H9 (cell line): ENCODE data around the gene SAV1. TPM values are rescaled to one million over a fixed set of nuclear protein-coding genes. Genes with fewer than 3 reads are reported as not detected.

Experiments used
- DNase-seq: peaks from one replicate; pipeline ENCODE4 v3.0.0-alpha.2; 2017
- H2AFZ ChIP-seq: one replicate; pipeline ENCODE4 v1.6.1; 2013; ENCODE audit warnings: mild to moderate bottlenecking, low read length, control low read depth, moderate library complexity
- H2AK5ac ChIP-seq: 2 replicates; pipeline ENCODE4 v1.6.1; 2013; ENCODE audit warnings: low read length, control low read depth, mixed read lengths; ENCODE audit not compliant: insufficient read length
- H2BK120ac ChIP-seq: one replicate; pipeline ENCODE4 v1.6.1; 2013; ENCODE audit warnings: low read depth, mild to moderate bottlenecking, low read length, control low read depth, inconsistent platforms; ENCODE audit not compliant: poor library complexity, severe bottlenecking
- H2BK12ac ChIP-seq: 2 replicates; pipeline ENCODE4 v1.6.1; 2013; ENCODE audit warnings: low read length, control low read depth, mixed read lengths, low read depth; ENCODE audit not compliant: insufficient read length
- H2BK15ac ChIP-seq: 2 replicates; pipeline ENCODE4 v1.6.1; 2013; ENCODE audit warnings: low read depth, low read length, control low read depth
- H2BK20ac ChIP-seq: one replicate; pipeline ENCODE4 v1.6.1; 2013; ENCODE audit warnings: low read depth, mild to moderate bottlenecking, low read length, control low read depth, inconsistent platforms; ENCODE audit not compliant: poor library complexity, severe bottlenecking
- H2BK5ac ChIP-seq: 2 replicates; pipeline ENCODE4 v1.6.1; 2013; ENCODE audit warnings: low read length, control low read depth, mixed read lengths; ENCODE audit not compliant: insufficient read length
- H3K14ac ChIP-seq: 2 replicates; pipeline ENCODE4 v1.6.1; 2013; ENCODE audit warnings: low read length, control low read depth; ENCODE audit not compliant: insufficient read depth
- H3K18ac ChIP-seq: 2 replicates; pipeline ENCODE4 v1.6.1; 2013; ENCODE audit warnings: low read depth, mild to moderate bottlenecking, mixed read lengths, low read length, control low read depth; ENCODE audit not compliant: insufficient read length
- H3K23ac ChIP-seq: 2 replicates; pipeline ENCODE4 v1.6.1; 2013; ENCODE audit warnings: low read length, control low read depth, mixed read lengths, low read depth; ENCODE audit not compliant: insufficient read length
- H3K23me2 ChIP-seq: 2 replicates; pipeline ENCODE4 v1.6.1; 2013; ENCODE audit warnings: low read depth, mild to moderate bottlenecking, mixed read lengths, low read length, control low read depth; ENCODE audit not compliant: insufficient read length, poor library complexity, severe bottlenecking
- H3K27ac ChIP-seq: 2 replicates; pipeline ENCODE4 v1.5.1; 2013; ENCODE audit warnings: low read length, control low read depth, mixed read lengths, low read depth; ENCODE audit not compliant: insufficient read length
- H3K27me3 ChIP-seq: 2 replicates; pipeline ENCODE4 v1.6.1; 2013; ENCODE audit warnings: low read length, control low read depth, inconsistent platforms; ENCODE audit not compliant: insufficient read depth
- H3K4ac ChIP-seq: 2 replicates; pipeline ENCODE4 v1.6.1; 2013; ENCODE audit warnings: low read depth, mild to moderate bottlenecking, control low read depth, inconsistent platforms, low read length, moderate library complexity
- H3K4me1 ChIP-seq: 2 replicates; pipeline ENCODE4 v1.6.1; 2013; ENCODE audit warnings: low read length, control low read depth, inconsistent platforms; ENCODE audit not compliant: insufficient read depth
- H3K4me2 ChIP-seq: 2 replicates; pipeline ENCODE4 v1.6.1; 2013; ENCODE audit warnings: low read length, control low read depth, mixed read lengths; ENCODE audit not compliant: insufficient read length, insufficient read depth
- H3K56ac ChIP-seq: 2 replicates; pipeline ENCODE4 v1.6.1; 2013; ENCODE audit warnings: low read depth, mild to moderate bottlenecking, mixed read lengths, low read length, control low read depth; ENCODE audit not compliant: insufficient read length
- H3K79me1 ChIP-seq: 2 replicates; pipeline ENCODE4 v1.6.1; 2013; ENCODE audit warnings: low read depth, mild to moderate bottlenecking, moderate library complexity, low read length, control low read depth, inconsistent platforms; ENCODE audit not compliant: insufficient read depth, poor library complexity, severe bottlenecking
- H3K79me2 ChIP-seq: 2 replicates; pipeline ENCODE4 v1.6.1; 2013; ENCODE audit warnings: low read length, control low read depth, inconsistent platforms; ENCODE audit not compliant: insufficient read depth
- H3K9ac ChIP-seq: 2 replicates; pipeline ENCODE4 v1.6.1; 2013; ENCODE audit warnings: low read length, control low read depth, mixed read lengths; ENCODE audit not compliant: insufficient read length; ENCODE audit errors: extremely low read depth
- H3K9me3 ChIP-seq: one replicate; pipeline ENCODE4 v1.6.1; 2013; ENCODE audit warnings: low read depth, low read length, inconsistent platforms; ENCODE audit not compliant: control insufficient read depth
- H3T11ph ChIP-seq: one replicate; pipeline ENCODE4 v1.6.1; 2013; ENCODE audit warnings: mild to moderate bottlenecking, low read length, control low read depth, inconsistent platforms
- H4K20me1 ChIP-seq: one replicate; pipeline ENCODE4 v1.6.1; 2013; ENCODE audit not compliant: control insufficient read depth, insufficient read length, insufficient read depth
- H4K5ac ChIP-seq: 2 replicates; pipeline ENCODE4 v1.6.1; 2013; ENCODE audit warnings: low read depth, mild to moderate bottlenecking, mixed read lengths, low read length, control low read depth; ENCODE audit not compliant: insufficient read length
- H4K8ac ChIP-seq: replicated peaks from 2 replicates; pipeline ENCODE4 v1.6.1; 2013; ENCODE audit warnings: low read length, control low read depth, mixed read lengths, low read depth; ENCODE audit not compliant: insufficient read length
- H4K91ac ChIP-seq: 2 replicates; pipeline ENCODE4 v1.6.1; 2013; ENCODE audit warnings: low read depth, mild to moderate bottlenecking, moderate library complexity, mixed read lengths, low read length, control low read depth; ENCODE audit not compliant: insufficient read length
- H3K27ac Mint-ChIP-seq, 3 experiments: 2 replicates in 2 of 3; 3 replicates in 1 of 3; pipeline ENCODE4 v1.8.0; 2020 to 2021; ENCODE audit warnings: mixed read lengths in 3 of 3, mild to moderate bottlenecking in 1 of 3, moderate library complexity in 1 of 3
- H3K27me3 Mint-ChIP-seq: 2 replicates; pipeline ENCODE4 v1.8.0; 2021; ENCODE audit warnings: low read depth, mild to moderate bottlenecking, moderate library complexity, mixed read lengths
- H3K36me3 Mint-ChIP-seq, 3 experiments: 2 replicates in 2 of 3; 3 replicates in 1 of 3; pipeline ENCODE4 v1.8.0; 2020 to 2021; ENCODE audit warnings: low read depth in 3 of 3, mixed read lengths in 3 of 3; ENCODE audit not compliant: insufficient read depth in 1 of 3
- H3K4me1 Mint-ChIP-seq, 2 experiments: 2 replicates each; pipeline ENCODE4 v1.8.0; 2020; ENCODE audit warnings: mixed read lengths in 2 of 2
- H3K4me3 Mint-ChIP-seq, 2 experiments: 2 replicates in 1 of 2; 3 replicates in 1 of 2; pipeline ENCODE4 v1.8.0; 2020 to 2021; ENCODE audit warnings: mild to moderate bottlenecking in 2 of 2, mixed read lengths in 2 of 2, moderate library complexity in 1 of 2
- H3K9me3 Mint-ChIP-seq, 2 experiments: 2 replicates in 1 of 2; 3 replicates in 1 of 2; pipeline ENCODE4 v1.8.0; 2020; ENCODE audit warnings: mild to moderate bottlenecking in 2 of 2, mixed read lengths in 2 of 2, moderate library complexity in 1 of 2
- CTCF ChIP-seq: fragments of 200-600 bp; sonication (generic); conservative IDR thresholded peaks from 3 replicates; pipeline ENCODE4 v1.8.0; 2021; ENCODE audit warnings: antibody characterized with exemption, mild to moderate bottlenecking
- WGBS: extraction: QIAGEN DNeasy Blood & Tissue Kit; methylation state at CpG from one replicate; pipeline ENCODE4 v1.1.7; 2013; ENCODE audit warnings: missing lambda C conversion rate, low lambda C conversion rate, mixed read lengths; ENCODE audit not compliant: insufficient read length; ENCODE audit errors: extremely low coverage; 5-methylcytosine and 5-hydroxymethylcytosine counted together
- total RNA-seq: library from RNA; stranded (reverse); gene quantifications from 2 replicates; pipeline ENCODE4 v1.2.1, GENCODE V29; 2021

Gene SAV1
- total RNA-seq, 1 experiment from 2014 or later: 57.3 TPM

DNA sequence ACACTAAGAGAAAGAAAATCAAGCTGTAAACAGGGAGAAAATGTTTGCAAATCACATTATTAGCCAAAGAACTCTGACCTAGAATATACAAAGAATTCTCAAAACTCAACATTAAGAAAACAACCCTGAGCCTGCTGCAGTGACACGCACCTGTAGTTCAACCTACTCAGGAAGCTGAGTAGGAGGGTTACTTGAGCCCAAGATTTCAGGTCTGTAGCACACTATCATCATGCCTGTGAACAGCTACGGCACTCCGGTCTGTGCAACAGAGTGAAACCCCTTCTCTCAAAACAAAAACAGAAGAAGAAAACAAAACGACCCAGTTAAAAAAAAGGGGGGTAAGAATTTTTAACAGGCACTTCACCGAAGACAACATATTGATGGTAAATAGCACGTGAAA is 20.8 kb downstream of the SAV1 start:
- peaks cover 15% of the 10 kb centered on the region; the same call in 1 of the 2 replicates for H3K79me2 ChIP-seq

More for the DNA sequence above, 20.8 kb downstream of the SAV1 start:
- no CpG with 5 or more reads among the region's 6 CpGs for WGBS
- H3K9me3 Mint-ChIP-seq: no peaks in the 10 kb centered on the region
- no peaks in the 10 kb centered on the region for H3K23me2 ChIP-seq
- H2BK120ac ChIP-seq: no peak overlapping the region
- H2BK15ac ChIP-seq: no peak overlapping the region
- no peak overlapping the region for H2BK12ac ChIP-seq
- peaks cover 5 to 29% (median 20%) of the 10 kb centered on the region in 3 experiments; a peak in 5 of 7 replicates for H3K36me3 Mint-ChIP-seq
- no peaks in the 10 kb centered on the region for H4K20me1 ChIP-seq
- H3K27me3 ChIP-seq: no peaks in the 10 kb centered on the region
- no peaks in the 10 kb centered on the region for H3K27me3 Mint-ChIP-seq
- H2AFZ ChIP-seq: no peak overlapping the region
- H2BK5ac ChIP-seq: no peak overlapping the region
- H3K18ac ChIP-seq: no peak overlapping the region
- TF ChIP-seq CTCF: no peak
- no peaks in the 10 kb centered on the region; the same call in 1 of the 2 replicates for H3K4me1 ChIP-seq
- H3K4me1 Mint-ChIP-seq: peaks cover 0 to 19% of the 10 kb centered on the region in 2 experiments; a peak in 2 of 4 replicates
- H2AK5ac ChIP-seq: no peak overlapping the region
- H3K4me3 Mint-ChIP-seq: no peak overlapping the region
- no peak overlapping the region for H4K8ac ChIP-seq
- no peak overlapping the region for H3K23ac ChIP-seq
- no peak overlapping the region for H2BK20ac ChIP-seq
- H3K14ac ChIP-seq: no peak overlapping the region
- no peak overlapping the region for H3K4me2 ChIP-seq
- H3K4ac ChIP-seq: no peak overlapping the region
- H4K91ac ChIP-seq: no peak overlapping the region
- peak overlapping the region; percentile 74 to 91 (median 83); a peak in 5 of 7 replicates for H3K27ac Mint-ChIP-seq
- no peak for DNase-seq
- H3K56ac ChIP-seq: no peak overlapping the region
- H3K9ac ChIP-seq: no peak overlapping the region
- peaks cover 7% of the 10 kb centered on the region for H3K79me1 ChIP-seq
- H4K5ac ChIP-seq: no peak overlapping the region
- H3K9me3 ChIP-seq: no peaks in the 10 kb centered on the region
- H3K27ac ChIP-seq: no peak overlapping the region
- no peak overlapping the region for H3T11ph ChIP-seq
